Activated CD4-positive, alpha-beta T cell treated with anti-CD3 and anti-CD28 coated beads, Interleukin-2, Interleukin-4, amounts not matched to agents 100 ng/mL and 50 ng/mL, durations not matched to agents 16 hours and 8 hours (primary cell): ENCODE measurements around the gene NEK10.
"Not testable (repeated sequence)": the region's sequence is repeated elsewhere in the genome, so short reads cannot be mapped to it uniquely, and the experiment has no call there.

ENCODE experiments used
- DNase-seq: peaks from one replicate; pipeline ENCODE4 v3.0.0-alpha.2; 2020; ENCODE audit warnings: low spot score

The NEK10 gene

DNA sequence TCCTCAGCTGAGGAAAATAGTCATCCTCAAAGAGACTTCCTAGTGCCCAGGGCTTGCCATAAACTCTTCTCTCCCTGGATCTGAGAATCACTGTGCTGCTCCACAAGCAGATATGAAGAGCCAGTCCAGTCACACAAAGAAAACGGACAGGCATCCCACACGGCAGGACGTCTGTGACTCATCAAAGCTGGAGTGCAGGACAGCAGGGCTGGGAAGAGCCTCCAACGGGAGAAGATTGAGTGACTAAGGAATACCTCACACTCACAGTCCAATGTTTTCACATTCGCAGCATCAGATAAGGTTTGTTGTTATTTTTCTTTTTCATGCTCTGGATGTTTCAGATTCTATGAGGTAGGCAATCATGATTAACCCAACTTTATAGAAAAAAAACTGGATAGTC lies 57.8 kb downstream of the NEK10 start:
- DNase-seq: no peak

DNA sequence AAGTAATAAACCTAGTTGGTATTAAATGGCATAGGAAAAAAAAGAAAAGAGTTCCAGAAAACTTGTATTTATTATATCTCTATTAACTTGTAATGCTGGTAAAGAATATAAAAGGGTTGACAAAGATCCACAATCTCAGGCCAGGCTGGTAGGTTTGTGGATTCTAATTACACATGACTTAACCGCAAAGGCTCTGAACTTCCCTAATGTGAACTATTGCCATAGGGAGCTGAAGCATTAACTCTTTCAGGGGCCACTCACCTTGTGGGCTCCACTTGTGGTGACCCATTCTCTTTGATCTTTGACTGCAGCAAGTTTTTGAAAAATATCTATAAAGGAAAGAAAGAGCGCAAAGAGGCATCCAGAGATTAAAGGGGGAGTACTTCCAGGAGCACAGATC lies 58.5 kb downstream of the NEK10 start:
- DNase-seq: no peak

DNA sequence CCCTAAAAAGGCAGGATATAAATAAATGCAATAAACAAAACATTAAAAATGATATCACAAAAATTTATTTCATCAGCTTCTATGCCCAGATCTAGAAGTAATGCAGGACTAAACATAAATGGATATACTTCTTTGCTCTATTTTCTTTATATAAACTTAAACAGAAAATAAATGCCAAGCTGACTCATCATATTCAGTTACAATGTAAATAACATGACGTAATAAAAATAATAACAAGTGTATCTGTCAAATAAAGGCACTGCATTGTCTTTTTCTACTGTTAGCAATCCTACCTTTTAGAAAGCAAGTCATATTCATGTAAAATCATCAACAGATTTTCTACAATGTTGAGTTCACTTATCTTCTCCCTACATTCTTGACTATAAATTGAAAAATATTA lies 61.6 kb downstream of the NEK10 start:
- no peak for DNase-seq

DNA sequence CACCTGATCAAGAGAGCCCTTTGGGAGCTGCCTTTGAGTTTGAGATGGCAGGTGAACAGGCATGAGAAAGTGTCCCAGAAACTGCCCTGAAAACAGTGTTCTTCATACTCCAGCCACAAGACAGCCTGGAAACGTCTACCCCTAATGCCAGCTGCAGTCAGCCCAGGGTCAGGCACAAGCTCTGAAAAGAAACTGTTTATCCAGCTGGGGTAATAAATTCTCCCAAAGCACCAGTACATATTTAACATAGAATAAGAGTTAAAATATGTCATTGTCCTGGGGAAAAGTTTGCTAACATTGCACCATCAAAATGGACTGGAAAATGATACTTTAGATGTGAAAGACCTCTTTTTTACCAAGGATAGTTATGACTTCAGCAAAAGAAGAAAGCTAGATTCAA lies 66.3 kb downstream of the NEK10 start:
- no peak for DNase-seq

DNA sequence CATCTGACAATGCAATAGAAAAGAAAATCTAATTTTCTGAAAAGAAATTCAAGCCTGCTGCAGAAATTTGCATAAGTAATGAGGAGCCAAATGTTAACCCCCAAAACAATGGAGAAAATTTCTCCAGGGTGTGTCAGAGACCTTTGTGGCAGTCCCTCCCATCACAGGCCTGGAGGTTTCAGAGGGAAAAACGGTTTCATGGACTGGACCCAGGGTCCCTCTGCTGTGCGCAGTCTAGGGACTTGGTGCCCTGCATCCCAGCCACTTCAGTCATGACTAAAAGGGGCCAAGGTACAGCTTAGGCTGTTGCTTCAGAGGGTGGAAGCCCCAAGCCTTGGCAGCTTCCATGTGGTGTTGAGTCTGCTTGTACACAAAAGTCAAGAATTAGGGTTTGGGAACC lies 70.2 kb downstream of the NEK10 start:
- not testable (repeated sequence) for DNase-seq

DNA sequence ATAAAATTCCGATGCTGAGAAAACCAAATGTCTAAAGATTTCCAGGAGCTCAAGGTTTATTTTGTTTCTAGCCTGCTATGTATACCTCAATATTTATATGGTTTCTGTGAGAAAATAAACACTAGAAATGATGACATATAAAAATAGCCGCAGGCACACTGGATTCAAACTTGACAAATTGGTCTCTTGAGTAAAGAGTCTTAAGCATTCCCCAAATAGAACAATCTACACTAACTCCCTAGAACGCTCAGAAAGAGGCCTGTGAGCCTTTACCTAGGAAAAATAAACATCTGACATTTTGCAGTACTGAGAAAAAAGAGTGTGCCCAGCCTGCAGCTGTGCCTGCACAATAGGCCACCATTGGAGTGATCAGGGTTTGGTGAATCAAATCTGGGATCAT lies 75.2 kb downstream of the NEK10 start:
- no peak for DNase-seq

DNA sequence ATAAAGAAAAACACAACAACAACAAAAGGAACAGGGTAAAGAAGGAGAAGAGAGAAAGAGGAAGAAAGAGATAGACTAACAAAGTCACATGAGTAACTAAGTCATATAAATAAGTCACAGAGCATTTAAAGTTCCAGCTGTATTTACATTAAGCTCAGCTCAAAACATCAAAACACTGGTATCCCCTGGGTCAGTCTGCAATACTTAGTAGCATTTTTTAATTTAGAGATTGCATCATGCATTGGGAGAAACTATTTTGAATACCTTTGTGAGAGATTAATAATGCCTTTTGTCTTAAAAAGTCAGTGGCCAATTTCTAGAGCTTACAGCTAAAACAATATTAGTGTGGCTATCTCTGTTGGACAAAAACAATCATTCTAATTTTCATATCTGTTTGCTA lies 78.4 kb downstream of the NEK10 start:
- DNase-seq: no peak

DNA sequence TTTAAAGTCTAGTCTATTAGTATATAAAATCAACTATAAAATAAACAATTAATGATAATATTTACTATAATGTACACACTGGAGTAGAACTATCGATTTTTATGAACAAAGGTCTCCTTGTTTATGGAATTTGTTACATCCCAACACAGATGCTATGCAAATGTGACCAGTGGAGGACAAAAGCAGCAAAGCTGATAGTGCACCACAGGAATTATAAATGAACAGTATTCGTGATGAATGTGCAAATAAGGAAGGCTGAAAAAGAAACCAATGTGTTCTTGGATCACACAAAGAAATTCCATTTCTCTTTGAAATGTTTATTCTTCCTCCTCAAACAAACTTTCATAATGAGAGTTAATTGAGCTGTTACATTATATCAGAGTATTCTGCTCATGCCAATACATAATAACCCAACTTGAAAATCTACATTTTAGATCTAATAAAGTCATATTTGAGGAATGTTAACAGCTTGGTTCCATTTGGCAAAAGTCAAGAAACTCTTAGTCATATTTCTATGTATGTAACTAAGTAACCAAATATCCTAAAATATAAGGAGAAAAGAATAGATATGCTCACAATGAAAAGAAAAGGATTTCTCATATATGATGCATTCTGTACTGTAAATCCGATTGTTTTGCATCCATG lies 79.3 kb downstream of the NEK10 start:
- no peak for DNase-seq

DNA sequence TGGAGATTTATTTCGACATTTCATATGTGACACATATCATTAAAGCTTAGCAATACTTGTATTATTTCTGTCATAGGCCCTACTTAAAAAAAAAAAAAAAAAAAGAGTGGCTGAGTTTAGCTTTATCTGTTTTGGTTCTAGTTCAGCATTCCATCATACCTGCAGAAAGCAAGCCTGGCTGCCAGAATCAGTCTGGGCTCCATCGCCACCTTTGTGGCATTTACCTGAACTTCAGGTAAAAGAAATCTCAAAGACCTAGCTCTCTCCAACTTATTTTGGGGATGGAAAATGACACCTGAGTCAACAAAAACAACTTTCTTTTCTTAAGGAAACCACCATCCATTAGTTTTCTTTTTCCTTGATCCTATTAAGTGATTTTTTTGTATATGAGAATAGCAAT lies 82.1 kb downstream of the NEK10 start:
- no peak for DNase-seq

DNA sequence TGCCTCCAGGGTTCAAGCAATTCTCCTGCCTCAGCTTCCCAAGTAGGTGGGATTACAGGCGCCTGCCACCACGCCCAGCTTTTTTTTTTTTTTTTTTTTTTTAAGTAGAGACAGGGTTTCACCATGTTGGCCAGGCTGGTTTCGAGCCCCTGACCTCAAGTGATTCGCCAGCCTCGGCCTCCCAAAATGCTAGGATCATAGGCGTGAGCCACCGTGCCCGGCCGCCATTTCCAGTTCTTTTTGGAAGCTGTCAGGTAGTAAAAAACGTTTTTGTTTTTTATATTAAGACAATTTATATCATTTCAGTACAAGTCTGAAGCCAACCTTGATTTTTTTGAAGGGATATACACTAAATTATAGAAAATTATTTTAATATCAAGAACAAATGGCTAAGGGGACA lies 82.7 kb downstream of the NEK10 start:
- DNase-seq: not testable (repeated sequence)

DNA sequence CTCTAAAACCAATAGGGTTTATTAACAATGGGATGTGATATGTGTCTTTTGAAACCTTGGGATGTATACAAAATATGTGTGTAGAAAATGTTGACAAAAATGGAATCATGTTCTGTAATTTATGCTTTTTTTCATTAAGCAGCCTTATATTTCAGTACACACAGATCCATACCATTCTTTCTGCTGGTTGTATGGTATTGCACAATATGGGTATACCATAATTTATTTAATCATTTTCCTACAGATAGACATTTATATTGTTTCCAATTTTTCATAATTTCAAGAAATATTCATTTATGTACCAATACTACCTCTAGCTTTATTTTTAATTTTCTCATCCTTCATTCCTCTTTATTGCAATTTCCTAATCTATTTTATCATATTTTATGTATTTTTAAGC lies 83.5 kb downstream of the NEK10 start:
- DNase-seq: no peak

DNA sequence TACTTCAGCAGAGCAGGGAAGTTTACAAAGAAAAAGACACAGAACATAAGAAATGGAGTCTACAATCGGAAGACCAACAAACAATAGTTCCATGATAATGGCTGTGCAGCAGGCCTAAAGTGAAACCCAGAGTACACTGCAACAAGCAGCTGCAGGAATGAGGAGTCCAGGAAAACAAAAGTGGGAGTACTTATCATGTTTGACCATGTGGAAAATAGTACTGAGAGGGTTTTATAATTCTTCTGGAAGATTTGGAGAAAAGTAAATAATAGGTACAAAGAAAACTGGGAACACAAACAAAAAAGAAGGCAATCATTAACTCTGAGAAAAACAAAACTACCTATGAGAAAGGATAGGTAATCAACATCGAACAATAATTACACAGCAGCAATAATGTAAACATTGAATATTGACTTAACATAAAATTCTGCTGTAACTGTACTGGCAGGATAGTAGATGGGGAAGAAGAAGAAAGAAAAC lies 87.5 kb downstream of the NEK10 start:
- DNase-seq: no peak

DNA sequence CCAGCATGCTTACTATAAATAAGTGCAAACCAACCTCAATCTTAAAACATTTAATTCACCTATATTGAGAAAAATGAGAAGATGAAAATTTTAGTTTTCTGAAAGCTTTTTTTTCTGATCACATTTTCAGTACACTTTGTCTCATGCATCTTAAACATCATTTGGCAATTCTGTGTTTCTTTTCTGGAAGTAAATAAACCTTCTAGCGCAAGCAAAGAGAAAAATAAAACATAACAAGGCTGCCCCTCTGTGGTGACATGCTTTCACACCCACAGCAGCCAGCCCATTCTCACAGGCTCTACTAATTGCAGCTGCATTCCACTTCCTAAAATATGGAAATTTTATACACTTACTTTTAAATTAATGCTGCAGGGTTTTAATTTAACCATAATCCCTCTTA lies 90.1 kb downstream of the NEK10 start:
- no peak for DNase-seq

DNA sequence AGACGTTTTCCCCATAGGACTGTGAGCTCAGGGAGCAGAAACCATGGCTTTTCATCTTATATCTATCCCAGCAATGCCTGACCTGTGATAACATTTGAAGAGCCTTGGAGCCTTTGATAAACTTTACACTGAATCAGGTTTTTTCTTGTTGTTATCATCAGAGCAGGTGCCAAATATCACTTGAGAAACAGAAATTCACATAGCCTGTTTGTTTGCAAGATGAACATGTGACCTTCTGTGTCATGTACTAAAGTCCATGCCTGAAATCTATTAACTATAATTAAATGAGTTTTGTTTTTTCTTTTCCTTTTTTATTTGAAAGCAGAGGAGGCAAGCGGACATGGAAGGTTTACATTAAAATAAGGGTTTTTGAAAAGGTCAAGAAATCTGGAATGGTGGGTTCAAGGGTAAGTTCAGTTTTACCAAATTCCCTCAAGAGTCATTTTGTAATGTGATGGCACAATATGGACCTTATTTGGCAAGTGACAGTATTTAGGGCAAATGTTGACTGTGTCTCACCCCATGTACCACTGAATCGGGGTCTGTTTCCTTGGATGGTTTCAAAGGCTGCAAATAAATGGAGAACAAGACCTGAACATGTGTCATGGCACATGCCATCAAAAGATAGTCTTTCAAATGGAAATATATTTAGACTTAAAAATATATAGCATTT lies 90.7 kb downstream of the NEK10 start:
- DNase-seq: no peak

DNA sequence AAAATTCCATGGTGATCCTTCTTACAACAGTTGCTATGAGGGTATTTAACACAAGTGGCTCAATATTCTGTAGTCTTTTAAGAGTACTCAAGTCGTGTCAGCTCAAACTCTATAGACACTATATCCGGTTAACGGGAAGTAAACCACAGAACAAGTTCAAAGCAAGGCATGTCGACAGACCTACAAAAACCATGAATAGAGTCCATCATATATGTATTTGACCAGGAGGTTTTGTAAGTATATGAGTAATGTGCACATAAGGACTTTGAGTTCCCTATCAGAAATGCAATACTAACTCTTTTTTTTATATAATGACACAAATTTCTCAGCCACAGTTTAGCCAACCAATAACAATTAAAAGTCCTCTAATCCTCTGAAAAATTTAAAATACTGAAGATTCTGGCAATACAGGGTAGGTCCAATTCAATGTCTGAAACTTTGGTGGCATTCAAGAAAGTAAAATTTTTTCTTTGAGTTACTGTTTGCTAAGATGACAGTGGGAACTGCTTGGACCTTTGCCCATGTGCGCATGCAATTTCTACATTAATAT lies 93.7 kb downstream of the NEK10 start:
- DNase-seq: no peak

DNA sequence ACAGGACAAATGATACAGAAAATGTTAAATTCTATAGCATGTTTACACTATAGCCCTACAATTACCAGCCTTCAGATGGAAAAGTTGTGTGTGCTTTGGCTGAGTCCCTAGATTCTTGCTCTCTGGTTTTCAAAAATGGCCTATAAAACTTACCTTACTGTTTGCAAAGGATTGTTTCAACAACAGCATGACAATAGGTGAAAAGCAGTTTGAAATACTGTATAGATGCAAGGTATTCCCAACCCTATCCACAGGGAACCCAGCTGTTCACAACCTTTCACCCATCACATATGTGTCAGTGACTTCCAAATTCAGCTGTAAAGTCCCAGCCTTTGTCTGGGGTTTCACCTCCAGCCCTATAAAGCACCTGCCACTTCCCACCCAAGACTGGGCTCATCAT lies 97.3 kb downstream of the NEK10 start:
- DNase-seq: no peak

DNA sequence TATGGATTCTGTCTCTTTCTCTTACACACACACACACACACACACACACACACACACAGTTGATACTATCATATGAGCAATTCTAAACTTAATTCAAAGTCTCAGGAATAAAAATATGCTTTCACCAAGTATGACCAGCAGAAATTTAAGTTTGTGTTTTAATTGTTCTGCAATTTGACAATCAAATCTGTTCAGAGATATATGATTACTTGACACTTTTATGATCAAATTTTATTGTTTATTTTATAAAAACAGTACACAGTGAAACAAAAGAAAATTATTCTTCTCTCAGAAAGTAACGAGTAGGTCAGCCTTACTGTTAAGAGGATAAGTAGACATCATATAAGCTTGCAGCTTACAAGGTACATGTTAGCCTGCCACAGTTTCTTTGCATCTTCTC lies 114.3 kb downstream of the NEK10 start:
- DNase-seq: no peak

DNA sequence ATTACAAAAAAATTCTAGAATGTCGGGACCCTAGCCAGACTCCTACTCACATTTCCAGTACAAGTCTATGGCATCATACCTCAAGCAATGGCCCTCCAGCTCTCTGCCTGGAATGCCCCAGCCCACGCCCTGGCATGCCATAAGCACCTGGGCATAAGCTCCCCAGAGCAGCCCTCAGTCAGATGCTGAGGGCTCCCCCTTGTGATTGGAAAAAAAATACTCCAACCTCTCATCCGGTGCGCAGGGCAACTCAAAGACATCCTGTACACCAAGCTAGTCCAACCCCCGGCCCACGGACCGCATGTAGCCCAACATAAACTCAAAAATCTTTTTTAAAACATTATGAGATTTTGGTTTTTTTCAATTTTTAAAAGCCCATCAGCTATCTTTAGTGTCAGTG lies 115.4 kb downstream of the NEK10 start:
- DNase-seq: peak; percentile 28

DNA sequence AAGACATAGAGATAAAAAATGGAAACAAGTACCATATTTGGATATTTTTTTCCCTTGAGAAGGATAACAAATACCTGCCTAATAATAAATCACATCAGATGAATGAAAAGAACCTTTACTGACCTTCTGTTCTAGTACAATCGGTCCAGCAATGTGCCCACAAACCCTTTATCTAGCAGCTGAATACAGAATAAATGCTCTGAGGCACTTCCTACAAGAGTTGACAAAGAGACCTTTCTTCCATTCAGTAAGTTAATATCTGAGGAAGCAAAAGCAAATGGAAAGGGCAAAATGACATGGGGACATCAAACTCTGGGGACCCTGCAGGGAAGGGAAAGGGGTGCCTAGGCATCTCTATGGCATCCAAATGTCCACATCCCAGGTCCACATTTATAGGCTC lies 115.8 kb downstream of the NEK10 start:
- DNase-seq: no peak

DNA sequence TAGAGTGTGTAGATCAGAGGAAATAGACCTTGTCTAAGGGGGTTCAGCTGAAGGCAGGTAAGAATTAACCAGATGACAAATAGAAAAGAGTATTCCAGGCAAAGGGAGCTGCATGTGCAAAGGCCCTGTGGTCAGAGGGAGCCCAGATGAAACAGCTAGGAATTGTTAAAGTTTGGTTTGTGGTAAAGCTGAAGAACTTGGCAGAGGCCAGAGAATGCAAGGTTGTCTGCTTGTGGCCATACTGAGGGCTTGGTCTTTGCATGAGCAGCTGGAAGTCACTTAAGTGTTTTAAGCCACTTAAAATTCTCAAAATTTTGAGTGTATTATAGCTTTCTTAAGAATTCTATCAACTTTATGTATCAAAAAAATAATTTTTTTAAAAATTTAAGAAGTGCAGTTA lies 116.5 kb downstream of the NEK10 start:
- no peak for DNase-seq

DNA sequence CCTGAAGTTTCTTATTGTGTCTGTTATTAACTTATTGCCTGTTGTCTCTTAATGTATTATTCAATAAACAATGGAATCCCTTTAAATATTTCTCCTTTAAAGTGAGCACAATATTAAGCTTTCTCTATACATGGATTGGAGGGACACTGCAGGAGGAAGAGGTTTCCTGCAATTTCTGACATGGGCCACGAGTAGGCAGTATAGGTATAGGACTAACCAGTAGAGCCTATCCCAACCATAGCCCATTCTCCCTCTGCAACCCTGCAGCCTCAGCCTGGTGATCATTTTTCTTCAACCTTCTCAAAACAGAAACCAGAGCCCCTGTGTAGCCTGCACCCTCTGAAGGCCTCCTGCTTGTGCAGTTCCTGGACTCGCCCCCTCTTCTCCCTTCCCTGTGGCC lies 124.8 kb downstream of the NEK10 start:
- no peak for DNase-seq

DNA sequence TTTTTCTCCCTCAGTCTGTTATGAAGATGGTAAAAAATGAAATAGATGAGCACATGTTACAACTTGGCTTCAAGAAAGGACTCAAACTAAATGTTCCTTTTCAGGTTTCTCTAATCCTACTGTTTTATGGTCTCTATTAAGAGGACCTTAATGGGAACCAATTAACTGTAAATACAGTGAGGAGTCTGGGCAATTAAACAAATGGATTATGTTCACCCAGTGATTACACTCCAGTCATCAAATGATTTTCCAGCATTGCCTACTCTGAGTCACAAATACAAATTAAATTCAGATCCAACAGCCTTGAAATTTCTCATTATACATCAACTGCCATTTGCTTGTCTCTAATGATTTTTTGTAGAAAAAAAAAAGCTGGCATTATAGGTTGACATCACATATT lies 129.2 kb downstream of the NEK10 start:
- no peak for DNase-seq

DNA sequence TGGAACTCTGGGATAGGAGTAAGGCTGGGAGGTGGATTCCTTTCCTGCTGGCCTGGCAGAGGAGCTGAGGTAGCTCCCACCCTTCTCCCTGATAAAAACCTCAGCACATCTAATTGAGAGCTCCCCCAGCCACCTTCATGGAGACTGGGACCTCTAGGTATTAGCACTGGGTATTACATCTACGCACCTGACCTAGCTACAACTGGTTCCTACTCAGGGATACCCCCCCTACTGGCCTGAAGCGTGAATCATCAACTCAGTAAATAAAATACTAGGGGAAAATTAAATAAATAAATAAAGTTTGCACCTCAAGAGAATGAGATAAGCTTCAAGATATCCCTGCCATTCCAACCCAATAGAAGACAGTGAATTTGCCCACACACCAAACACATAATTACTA lies 140.4 kb downstream of the NEK10 start:
- DNase-seq: no peak

DNA sequence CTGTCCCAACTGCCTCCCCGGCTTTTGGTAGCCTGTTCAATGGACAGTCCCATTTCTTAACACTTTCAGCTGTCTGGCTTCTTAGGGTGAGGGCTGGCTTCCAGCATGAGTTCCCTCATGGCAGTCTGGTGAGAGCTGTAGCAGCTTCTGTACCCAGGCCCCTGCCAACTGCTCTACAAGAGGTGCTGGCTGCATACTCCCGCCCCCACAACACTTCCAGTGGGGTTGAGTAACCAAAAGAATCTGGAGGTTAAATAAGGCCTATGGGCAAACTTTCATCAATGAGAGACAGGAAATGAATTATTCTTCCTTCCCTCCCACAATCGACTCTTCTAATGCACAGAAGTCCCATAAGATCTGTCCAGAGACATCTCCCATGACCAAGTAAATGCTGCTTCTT lies 145.0 kb downstream of the NEK10 start:
- no peak for DNase-seq
